Measurements from ENCODE around the gene SEPTIN6. TPM values are rescaled to one million over a fixed set of nuclear protein-coding genes. Genes with fewer than 3 reads are reported as not detected.

SEPTIN6 gene
- total RNA-seq, 1 experiment from 2014 or later: 61.5 TPM

DNA sequence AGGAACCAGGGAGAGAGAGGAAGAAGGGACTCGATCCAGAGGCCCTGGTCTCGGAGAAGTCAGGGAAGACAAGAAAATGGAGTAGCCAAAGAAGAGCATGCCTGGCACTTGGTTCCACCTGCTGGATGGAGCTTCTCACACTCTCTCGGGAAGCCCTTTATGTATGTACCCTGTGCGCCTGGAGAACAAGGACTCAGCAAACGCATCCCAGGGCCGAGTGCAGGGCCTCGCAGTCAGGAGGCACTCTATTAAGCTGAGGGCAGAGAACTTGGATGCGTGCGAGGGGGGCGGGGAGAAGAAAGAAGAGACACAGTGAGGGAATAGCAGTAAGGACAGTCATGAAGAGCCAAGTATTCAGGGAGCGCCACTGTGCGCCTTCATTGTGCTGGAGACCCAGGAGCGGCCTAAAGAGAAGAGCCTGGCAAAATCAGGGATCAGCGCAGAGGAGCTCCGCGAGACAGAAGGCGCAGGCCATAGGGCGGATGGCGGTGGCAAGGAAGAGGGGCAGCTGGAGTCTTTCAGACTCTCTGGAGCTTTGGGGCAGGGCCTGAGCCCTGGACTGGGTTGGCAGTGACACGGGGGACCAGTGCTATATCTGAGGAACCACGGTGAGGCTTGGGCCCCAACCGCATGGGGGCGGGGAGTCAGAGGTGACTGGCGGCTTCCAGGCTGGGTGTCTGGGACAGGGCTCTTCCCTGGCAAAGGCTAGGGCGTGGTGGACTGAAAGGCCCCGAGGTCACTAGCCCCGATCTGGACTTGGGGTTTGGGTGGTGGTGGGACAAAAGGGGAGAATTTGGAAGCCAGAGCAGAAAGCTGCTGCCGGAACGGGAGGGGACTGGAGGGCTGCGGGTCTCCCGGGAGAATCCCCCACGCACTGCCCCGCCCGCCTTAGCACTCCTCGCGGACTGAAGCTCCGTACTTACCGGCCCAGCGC lies 1.9 kb upstream of the SEPTIN6 start:
- Histone ChIP-seq H3K9me3 (ENCODE audit: low read depth, low read length, poor library complexity, severe bottlenecking) (no peaks in the 10 kb centered on the region), H3K36me3 (ENCODE audit: insufficient read depth, low read length, poor library complexity, severe bottlenecking) (no peaks in the 10 kb centered on the region), H3K27ac (ENCODE audit: low read depth, low read length, poor library complexity, severe bottlenecking) (no peak overlapping the region), H3K4me3 (ENCODE audit: low read depth, low read length, poor library complexity, severe bottlenecking) (no peak overlapping the region), H3K4me1 (ENCODE audit: insufficient read depth, low read length, poor library complexity, severe bottlenecking) (no peaks in the 10 kb centered on the region), H3K27me3 (replicated peaks; ENCODE audit: insufficient read depth, low read depth, low read length, poor library complexity) (no peaks in the 10 kb centered on the region)
- DNase-seq (ENCODE audit: low spot score): peak; percentile 20
- intact Hi-C loops (cut with micrococcal nuclease; ENCODE audit: unreplicated experiment): no loop called here
- POLR2A ChIA-PET (ENCODE audit: low non-redundant PET): no interaction called here
- BruUV-seq (replicated peaks): no TSS peak
- CTCF ChIA-PET: interaction anchor here (1.4 kb wide), 1 partner anchor 35 kb away, joined by 4 read pairs; no protein-coding TSS in a partner anchor
- TF ChIP-seq, protein P1, sequence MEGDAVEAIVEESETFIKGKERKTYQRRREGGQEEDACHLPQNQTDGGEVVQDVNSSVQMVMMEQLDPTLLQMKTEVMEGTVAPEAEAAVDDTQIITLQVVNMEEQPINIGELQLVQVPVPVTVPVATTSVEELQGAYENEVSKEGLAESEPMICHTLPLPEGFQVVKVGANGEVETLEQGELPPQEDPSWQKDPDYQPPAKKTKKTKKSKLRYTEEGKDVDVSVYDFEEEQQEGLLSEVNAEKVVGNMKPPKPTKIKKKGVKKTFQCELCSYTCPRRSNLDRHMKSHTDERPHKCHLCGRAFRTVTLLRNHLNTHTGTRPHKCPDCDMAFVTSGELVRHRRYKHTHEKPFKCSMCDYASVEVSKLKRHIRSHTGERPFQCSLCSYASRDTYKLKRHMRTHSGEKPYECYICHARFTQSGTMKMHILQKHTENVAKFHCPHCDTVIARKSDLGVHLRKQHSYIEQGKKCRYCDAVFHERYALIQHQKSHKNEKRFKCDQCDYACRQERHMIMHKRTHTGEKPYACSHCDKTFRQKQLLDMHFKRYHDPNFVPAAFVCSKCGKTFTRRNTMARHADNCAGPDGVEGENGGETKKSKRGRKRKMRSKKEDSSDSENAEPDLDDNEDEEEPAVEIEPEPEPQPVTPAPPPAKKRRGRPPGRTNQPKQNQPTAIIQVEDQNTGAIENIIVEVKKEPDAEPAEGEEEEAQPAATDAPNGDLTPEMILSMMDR (conservative IDR thresholded peaks at IDR 0.05; ENCODE audit: low read depth, low read length): no peak
- TF ChIP-seq EZH2 (IDR thresholded peaks at IDR 0.05; ENCODE audit: borderline replicate concordance, low read depth, low read length, poor library complexity, severe bottlenecking): no peak

DNA sequence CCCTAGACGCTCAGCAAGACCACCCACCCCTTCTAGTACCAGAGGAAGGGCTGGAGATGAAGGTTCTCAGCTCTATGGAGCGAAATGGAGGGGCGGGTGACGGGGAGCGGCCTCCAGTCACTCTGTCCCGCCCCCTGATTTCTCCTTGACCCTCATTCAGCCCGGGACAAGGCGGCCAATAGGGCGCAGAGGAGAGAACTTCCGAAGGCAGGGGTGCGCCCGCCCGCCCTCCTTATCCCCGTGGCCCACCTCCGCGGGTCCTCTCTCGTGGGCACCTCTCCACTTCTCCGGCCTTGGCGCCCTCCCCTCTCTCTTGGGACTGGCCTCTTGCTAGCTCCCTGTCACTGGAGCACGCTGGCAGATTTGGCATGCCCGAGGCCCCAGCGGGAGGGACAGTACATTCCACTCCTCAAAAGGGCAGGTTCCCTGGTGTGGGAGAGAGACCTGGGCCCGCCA lies 1.1 kb upstream of the SEPTIN6 start:
- H3K4me3 ChIP-seq (ENCODE audit: low read depth, low read length, poor library complexity, severe bottlenecking): no peak overlapping the region
- POLR2A ChIA-PET (ENCODE audit: low non-redundant PET): no interaction called here
- H3K4me1 ChIP-seq (ENCODE audit: insufficient read depth, low read length, poor library complexity, severe bottlenecking): no peaks in the 10 kb centered on the region
- no TSS peak for BruUV-seq (replicated peaks)
- H3K27ac ChIP-seq (ENCODE audit: low read depth, low read length, poor library complexity, severe bottlenecking): peak overlapping the region; percentile 12
- TF ChIP-seq EZH2 (IDR thresholded peaks at IDR 0.05; ENCODE audit: borderline replicate concordance, low read depth, low read length, poor library complexity, severe bottlenecking): no peak
- TF ChIP-seq, protein P1 (conservative IDR thresholded peaks at IDR 0.05; ENCODE audit: low read depth, low read length): no peak
- H3K36me3 ChIP-seq (ENCODE audit: insufficient read depth, low read length, poor library complexity, severe bottlenecking): no peaks in the 10 kb centered on the region
- DNase-seq (ENCODE audit: low spot score): no peak
- intact Hi-C loops (cut with micrococcal nuclease; ENCODE audit: unreplicated experiment): no loop called here
- no peaks in the 10 kb centered on the region for H3K9me3 ChIP-seq (ENCODE audit: low read depth, low read length, poor library complexity, severe bottlenecking)
- H3K27me3 ChIP-seq (replicated peaks; ENCODE audit: insufficient read depth, low read depth, low read length, poor library complexity): no peaks in the 10 kb centered on the region
- CTCF ChIA-PET: interaction anchor here (1.9 kb wide), 1 partner anchor 36 kb away, joined by 6 read pairs; no protein-coding TSS in a partner anchor

DNA sequence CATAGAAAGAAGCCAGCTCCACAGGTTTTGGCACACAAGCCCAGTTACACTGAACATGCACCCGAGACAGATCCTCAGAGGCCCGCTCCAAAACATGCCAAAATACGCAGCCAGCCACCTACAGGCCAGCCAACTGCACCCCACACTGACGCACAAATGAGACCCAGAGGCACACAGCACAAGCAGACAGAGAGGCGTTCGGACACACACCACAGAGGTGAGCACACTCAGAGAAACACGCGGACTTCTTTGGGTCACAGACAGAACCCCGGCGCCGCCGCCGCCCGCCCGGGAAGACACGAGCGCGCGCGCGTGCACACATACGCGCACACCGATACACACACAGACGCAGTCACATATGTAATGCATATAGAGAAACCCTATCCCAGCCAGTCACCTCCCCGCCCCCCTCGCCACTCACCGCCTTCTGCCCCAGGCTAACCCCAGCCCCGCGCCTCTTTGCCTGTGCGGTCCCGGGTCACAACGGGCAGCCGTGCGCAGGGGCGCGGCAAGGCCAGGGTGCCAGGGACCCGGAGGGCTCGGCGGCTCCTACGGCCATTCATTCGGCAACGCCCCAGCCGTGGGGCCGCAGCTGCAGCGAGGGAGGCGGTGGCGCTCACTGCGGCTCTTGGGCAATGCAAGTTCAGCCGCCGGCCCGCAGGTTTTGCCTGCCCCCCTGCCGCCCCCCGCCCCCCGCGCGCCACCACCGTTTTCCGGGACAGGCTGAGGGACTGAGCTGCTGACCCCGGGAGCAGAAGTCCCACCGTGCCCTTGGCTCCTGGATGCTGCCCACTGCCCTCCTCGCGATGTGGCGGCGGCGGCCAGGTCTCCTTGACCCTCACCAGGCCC lies 553 bp downstream of the SEPTIN6 start:
- peak; percentile 37 for DNase-seq (ENCODE audit: low spot score)
- ChIA-PET CTCF (interaction anchor here (1.9 kb wide), 1 partner anchor 37 kb away, joined by 6 read pairs; no protein-coding TSS in a partner anchor), POLR2A (ENCODE audit: low non-redundant PET) (no interaction called here)
- TF ChIP-seq, protein P1 (conservative IDR thresholded peaks at IDR 0.05; ENCODE audit: low read depth, low read length): peak; percentile 28; the same call in 1 of the 2 replicates
- no peak for TF ChIP-seq EZH2 (IDR thresholded peaks at IDR 0.05; ENCODE audit: borderline replicate concordance, low read depth, low read length, poor library complexity, severe bottlenecking)
- H3K36me3 ChIP-seq (ENCODE audit: insufficient read depth, low read length, poor library complexity, severe bottlenecking): no peaks in the 10 kb centered on the region
- H3K27me3 ChIP-seq (replicated peaks; ENCODE audit: insufficient read depth, low read depth, low read length, poor library complexity): no peaks in the 10 kb centered on the region
- intact Hi-C loops (cut with micrococcal nuclease; ENCODE audit: unreplicated experiment): no loop called here
- BruUV-seq (replicated peaks): no TSS peak
- peak overlapping the region; percentile 78 for H3K4me3 ChIP-seq (ENCODE audit: low read depth, low read length, poor library complexity, severe bottlenecking)
- peak overlapping the region; percentile 82 for H3K27ac ChIP-seq (ENCODE audit: low read depth, low read length, poor library complexity, severe bottlenecking)
- no peaks in the 10 kb centered on the region for H3K9me3 ChIP-seq (ENCODE audit: low read depth, low read length, poor library complexity, severe bottlenecking)
- H3K4me1 ChIP-seq (ENCODE audit: insufficient read depth, low read length, poor library complexity, severe bottlenecking): no peaks in the 10 kb centered on the region

Data from A673 (cell line).